NOMO-1 (cell line): ENCODE measurements around the gene PIK3R3.

Experiments
- DNase-seq, 2 experiments: peaks; one replicate each; lab custom pipeline; 2025; ENCODE audit not compliant: unreplicated experiment in 2 of 2; lab: John Stamatoyannopoulos, UW

Gene PIK3R3

DNA sequence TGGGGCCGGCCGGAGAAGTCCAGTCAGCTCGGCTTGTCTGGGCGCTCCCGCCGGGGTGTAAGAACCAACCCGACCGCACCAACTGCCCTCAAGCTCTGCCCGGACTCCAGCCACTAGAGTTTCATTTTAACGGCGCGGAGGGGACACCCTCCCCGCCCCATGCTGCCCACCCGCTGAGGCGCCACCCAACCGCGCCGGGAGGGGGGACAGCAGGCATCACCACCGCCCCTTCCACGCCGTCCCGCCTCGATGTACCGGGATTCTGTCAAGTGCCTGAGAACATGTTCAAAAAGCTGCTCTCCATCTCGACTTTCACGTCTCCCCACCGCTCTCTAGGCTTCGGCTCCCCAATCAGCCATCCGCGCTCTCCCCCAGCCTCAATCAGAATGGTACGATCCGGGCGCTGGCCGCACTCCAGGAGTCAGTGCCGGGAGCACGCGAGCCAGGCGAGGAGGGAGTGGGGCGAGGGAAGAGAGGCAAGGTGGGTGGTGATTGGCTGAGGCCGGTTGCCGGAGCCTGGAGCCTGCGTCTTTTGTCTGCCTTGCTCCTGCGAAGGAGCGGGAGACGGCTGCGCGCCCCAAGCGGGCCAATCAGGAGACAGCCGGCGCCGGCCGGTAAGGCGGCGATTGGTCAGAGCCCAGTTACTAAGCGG is at the start of gene PIK3R3:
PIK3R3 (minus strand) TSS at position 101 of the 652 bp plus-strand sequence. CDS start 677 bp downstream, outside the sequence.
- DNase-seq: peak; percentile 97 to 99

DNA sequence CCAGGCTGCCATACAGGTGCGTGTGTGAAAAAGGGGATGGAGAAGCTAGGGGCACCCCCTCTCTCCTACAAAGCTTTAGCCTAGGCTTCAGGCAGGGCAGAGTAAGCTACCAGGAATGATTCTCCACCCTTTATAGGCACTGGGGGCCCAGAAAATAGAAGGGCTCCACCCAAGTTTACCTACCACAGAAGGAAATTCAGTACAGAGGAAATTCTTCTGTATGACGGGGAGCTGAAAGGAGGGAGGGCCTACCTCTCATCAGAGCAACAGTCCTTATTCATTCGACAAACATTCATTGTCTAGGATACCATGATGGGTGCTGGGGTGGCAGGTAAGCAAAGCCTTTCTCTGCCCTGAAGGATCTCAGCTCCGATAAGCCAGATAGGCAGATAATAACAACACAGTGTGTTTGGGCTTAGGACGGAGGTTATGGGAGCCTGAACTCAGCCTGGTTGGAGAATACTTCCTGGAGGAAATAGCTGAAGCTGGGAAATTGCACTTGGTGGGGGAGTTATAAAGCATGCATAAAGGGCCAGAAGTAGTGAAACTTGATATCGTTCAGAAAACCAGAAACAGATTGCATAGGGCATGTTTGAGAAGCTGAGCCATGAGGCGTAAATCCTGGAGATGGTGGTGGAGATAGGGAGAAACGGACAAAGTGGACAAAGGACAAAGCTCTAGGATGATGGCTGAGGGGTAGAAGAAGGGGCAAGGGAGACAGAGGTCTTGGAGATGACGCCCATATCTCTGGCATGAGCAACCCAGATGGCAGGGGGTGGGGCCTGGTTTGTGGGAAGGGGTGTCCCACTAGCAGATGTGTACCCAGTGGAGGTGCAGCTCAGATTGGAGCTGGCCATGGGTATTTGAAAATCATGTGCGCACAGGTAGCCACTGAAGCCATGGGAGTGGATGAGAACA is 49.2 kb upstream of the PIK3R3 start:
- DNase-seq: no peak

DNA sequence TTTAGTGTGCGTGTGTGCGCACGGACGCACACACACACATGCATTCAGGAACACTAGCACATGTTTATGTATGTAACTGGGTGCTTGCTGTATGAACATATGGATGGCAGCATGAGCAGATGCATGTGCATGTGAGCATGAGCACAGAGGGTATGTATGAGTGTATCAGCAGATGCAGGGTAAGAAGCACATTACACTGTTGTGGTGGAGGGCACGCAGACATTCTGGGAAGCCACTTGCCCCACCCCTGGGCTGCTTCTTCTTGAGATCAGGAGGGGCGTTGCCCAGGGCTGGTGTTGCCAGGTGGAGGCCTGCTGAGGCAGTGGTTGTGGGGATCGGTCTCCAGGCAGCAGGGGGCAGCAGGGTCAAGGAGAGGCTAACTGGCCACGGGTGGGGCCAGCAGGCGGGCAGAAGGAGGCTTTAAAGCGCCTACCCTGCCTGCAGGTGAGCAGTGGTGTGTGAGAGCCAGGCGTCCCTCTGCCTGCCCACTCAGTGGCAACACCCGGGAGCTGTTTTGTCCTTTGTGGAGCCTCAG is 47.7 kb upstream of the PIK3R3 start:
- DNase-seq: peak; percentile 15 to 21

DNA sequence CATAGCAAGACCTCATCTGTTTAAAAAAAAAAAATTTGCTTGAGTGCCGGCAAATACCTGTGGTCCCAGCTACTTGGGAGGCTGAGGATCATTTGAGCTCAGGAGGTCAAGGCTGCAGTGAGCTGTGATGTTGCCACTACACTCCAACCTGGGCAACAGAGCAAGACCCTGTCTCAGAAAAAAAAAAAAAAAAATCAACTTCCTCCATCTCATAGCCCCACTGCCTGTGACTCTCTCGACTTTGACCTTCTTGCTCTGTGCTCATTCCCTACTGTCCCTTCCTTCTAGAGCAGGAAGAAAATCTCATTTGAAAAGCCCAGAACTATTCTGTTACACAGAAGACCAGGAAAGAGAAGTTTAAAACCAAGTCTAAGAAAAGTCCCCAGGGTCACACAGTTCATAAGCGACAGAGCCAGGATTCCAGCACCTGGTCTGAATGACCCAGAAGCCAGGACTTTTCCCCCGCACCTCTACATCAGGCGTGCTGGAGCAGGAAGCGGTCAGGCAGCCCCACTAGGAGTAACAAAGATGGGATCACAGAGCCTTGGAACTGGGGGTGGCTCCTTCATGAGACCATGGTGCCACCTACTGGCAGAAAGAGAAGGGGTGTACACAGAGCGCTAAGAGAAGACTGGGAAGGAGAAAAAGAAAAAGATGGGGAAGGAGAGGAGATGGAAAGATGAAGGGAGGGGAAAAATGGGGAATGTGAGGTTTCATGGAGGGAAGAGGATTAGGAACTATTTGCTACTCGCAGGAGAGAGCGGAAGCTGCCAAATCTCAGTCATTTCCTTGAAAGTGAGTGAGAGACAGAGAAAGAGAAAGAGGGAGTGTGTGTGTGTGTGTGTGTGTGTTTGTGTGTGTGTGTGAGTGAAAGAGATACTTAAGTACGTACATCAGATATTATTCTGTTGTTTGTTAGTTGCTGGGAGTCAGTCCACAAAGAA is 47.0 kb upstream of the PIK3R3 start:
- DNase-seq: peak; percentile 28 to 74

DNA sequence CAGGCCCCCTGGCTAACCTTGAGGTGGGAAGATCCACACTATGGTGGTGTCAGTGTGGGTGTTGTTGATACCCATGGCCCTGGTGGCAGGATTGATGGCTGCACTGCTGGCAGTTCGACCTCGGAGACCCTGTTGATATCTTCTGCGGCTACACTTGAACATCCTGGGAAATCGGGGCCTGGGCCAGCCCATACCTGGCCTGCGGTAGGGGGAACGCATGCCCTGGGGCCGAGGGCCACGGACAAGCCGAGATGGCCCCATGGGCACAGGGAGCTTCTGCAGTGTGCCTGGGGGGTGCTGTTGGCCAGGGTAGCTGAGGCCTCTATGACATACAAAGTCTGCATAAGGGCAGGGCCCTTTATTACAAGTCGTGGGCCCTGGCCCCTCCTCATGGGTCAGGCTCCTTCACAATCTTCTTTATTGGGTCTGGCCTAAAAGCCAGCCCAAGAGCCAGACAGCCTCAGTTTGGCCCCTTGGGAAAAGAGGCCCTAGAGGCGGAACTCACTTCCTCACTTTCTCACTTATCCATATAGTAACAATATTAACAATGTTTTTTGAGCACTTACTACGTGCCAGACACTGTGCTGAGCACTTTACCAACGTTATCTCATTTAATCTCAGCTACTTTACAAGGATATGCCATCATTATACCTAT is 43.9 kb upstream of the PIK3R3 start, which contains the start of gene P3R3URF:
P3R3URF (minus strand) TSS at position 278 of the 655 bp plus-strand sequence; CDS start at position 261, 17 bp downstream.
- no peak for DNase-seq

DNA sequence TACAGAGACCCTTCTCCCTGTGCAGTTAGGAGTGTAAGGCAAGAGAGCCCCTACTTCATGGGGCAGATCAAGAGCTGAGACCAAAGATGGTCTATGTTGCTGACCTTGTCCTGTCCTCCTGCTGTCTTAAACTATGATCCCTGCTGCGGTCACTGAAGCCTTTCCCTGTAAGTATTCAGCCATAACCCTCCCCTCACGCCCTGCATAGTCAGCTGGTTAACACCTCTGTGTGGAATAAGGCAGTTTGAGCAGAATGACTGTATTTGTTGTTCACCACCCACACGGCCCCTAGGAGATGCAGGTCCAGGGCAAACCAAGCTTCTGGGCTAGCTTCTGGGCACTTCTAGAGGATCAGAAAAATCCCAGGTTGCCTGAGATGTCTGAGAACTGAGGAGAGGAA is 42.8 kb upstream of the PIK3R3 start:
- no peak for DNase-seq

DNA sequence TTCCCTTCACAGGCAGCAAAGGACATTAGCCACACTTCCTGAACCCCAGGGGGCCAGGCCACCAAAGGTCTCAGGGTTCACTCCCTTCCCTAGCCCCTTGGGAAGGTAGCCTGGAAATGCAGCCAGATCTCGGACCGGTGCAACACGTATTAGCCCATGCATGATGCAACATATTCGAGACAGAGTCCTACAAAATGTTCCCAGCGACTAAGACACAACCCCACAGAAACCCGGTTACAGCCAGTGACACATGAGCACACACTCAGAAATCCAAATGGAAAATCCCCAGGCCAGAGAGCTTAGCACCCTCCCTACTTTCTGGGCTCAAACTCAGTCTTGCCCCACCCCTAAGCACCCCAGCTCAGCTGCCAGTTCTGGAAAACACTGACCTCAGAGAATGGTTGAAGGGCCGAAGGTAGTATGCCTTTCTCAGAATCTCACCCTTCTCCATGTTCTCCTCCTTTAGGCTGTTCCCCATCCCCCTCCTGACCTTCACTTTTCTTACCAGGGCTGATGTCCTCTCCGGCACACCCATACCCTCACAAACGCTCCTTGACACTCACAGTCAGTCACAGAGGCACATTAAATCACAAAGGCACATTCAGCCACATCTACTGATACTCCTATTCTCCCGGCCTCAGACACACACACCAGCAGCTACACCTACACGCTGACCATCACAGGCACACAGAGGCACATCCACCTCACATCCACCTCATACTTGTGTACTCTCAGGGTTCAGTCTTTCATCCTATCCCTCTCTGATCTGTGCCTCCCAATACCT is 42.2 kb upstream of the PIK3R3 start, which contains the start of gene TSPAN1:
TSPAN1 (plus strand) TSS at position 640 of the 784 bp plus-strand sequence. CDS start 6,021 bp downstream, outside the sequence.
- no peak for DNase-seq

DNA sequence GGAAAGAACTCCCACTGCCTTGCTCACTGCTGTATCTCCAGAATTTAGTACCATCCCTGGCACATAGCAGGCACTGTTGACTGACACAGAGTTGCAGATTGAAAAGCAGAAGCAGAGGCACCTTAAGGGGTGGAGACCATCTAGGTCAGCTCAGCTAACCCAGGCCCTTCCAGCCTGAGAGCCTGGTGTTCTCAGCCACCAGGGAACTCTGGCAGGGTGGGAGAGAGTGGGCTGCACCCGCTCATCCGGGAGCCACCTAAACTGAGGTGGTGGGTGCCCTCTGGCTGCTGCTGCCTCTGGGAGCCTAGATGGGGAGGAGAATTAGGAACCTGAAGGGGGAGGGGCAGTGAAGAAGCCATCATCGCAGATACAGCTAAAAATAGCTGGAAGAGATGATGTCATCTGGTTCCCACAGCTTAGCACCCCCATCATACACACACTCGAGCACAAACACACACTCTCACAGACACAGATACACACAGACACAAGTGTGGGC is 41.0 kb upstream of the PIK3R3 start:
- peak; percentile 16 to 55 for DNase-seq

DNA sequence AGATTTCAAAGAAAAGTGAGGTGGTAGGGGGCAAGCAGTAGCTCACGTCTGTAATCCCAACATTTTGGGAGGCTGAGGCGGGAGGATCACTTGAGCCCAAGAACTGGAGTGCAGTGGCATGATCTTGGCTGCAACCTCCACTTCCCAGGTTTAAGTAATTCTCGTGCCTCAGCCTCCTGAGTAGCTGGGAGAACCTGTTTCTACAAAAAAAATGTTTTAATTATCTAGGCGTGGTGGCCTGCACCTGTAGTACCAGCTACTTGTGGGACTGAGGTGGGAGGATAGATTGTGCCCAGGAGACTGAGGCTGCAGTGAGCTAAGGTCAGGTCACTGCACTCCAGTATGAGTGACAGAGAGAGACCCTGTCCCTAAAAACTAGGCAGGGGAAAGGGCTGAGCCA is 39.9 kb upstream of the PIK3R3 start:
- no peak for DNase-seq

DNA sequence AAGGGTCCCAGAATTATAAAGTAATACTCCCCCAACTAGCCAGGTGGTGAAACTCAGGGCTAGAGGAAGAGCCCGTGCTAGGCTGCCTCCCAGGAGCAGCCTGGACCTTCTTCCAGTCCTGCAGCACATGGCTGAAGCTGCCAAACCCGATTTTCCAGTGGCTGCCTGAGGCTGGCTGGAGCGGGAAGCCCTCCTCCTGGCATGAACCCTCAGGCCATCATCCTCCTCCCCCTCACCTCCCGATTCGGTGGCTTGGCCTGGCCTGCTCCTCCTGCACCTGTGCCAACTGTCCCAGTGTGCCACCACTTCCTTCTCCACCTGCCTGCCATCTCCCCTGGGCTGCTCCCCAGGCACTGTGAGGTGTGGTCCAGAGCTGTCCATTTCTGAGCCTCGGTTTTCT is 39.4 kb upstream of the PIK3R3 start:
- DNase-seq: no peak

DNA sequence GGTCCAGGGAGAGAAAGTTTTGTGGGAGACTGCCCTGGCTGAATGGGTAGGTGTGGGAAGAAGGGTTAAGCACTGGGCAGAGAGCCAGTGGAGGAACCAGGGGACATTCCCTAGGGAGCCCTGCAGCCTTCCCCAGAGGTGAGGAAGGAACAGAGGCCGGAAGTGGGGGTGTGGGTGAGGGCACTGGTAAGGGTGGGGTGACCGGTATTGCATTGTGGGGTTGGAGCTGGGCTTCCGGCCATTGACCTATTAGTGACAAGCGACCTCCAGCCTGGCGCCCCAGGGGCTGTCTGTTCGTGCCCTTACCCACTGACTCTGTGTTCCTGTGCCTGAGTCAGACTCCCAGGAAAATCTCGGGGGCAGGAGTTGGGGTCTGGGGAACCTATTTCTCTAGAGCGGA is 38.9 kb upstream of the PIK3R3 start:
- no peak for DNase-seq

DNA sequence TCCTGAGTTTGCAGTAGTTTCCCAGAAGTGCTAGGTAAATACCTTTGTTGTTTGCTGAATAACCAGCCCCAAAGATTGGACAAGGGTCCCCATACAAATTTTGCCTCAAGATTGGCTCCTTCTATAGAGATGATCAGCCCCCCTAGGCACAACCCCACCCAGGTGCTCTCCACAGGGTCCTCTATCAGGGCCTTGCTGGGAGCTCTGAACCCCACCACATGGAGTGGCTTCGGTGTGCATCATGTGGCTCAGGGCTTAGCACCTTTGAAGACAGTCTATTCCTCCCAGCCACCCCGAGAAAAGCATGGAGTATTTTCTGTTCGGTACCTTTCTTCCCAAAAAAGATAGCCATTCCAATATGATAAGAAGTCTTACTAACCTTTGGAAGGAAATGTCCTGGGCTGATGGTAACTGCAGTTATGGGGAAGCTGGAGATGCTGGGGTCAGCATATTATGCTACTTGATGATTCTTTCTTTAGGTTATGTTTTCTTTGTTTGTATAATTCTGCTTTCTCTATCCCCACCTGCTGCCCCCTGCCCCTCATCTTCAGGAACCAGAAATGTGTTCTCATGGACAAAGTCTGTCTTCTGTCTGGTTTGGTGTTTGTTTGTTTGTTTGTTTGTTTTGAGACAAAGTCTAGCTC is 37.5 kb upstream of the PIK3R3 start:
- DNase-seq: no peak

DNA sequence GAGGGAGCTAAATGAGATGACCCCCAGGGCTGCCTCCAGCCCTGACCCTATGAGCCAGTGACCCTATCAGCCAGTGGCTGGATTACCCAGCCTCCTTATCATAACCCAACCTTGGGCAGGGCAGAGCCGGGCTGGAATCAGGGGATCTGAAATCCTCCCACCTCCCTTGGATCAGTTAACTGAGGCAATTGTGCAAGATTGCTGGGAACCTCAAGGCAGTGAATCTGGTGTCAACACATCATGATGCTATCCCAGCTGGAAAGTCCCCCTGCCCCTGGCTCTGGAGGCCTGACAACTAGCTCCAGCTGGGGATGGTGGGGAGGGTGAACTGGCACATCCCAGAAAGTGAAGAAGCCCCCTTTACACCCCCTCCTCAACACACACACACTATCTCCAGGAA is 36.0 kb upstream of the PIK3R3 start:
- DNase-seq: no peak

DNA sequence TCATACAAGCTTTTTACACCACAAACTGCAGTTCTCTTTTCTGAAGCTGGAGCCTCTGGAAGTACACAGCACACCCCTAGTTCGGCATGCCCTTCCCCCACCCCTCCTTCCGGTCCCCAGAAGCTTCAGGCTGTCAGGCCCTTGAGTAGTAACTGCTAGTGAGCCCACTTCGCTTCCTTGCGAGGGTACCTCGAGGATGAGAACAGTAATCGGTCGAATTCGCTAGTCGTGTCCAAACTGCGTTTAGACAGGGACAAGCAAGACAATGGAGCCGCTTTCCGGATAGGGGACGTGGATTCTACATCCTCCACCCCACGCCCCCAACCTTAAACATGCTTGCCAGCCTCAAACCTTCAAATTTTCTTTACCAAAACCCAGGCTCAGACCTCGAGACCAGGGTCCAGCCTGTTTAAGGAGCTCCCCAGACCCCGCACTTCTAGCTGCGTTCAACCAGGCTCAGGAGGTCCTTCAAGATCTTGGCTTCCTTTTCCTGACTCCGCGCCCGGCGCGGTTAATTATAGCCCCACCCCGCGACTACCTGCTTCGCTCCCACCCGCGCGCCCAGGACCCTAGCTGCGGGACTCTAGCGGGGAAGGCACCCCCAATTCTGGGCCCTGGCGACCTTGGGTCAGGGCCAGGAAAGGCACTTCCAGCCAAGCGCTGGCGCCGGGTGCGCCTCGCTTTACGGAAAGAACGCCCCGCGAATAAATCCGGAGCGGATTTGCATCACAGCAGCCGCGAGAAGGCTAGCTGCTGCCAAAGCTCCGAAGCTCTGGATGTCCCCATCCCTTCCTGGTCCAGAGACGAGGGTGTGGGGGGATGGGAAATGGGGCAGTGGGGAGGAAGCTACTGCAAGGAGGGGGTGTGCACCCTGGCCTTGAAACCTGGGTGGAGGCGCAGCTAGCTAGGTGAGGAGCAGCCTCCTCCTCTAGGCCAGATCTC is 34.4 kb upstream of the PIK3R3 start:
- peak; percentile 13 to 22 for DNase-seq

DNA sequence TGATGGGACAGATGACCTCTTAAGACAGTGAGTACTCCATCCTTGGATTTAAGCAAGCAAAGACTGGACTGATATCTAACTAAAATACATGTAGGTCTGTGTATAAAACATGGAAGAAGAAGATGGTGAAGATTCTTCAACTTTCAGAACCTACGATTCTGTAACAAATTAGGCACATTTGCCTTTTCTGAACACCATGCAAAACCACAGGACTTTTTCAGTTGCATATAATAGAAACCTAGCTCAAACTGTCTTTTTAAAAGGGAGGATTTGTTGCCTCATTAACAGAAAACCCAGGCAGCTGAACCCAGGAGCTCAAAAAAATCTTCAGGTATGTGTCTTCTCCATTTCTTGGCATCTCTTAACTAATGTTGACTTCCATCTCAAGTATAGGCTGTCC is 27.8 kb upstream of the PIK3R3 start:
- DNase-seq: no peak

DNA sequence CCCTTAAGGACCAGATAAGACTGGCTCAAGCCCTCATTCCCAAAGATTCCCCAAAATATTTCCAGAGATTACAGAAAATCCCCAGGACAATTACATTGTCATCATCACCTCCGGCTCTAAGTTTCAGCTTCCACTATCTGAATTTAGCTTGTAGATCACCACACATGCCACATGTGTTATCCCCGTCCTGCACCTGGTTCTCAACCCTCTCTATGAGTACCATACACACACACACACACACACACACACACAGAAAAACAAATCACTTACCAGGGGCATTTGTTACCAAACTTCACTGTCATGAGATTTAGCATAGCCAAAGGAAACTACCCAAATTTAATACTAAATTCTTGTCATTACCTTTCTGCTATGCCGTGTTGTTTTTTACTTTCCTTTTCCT is 27.1 kb upstream of the PIK3R3 start:
- no peak for DNase-seq
